Astrocyte of the spinal cord (primary cell): Measurements from ENCODE around the gene TOM1L2.

ENCODE experiments used
- DNase-seq: peaks from one replicate; pipeline ENCODE4 v3.0.0; 2011; ENCODE audit warnings: low read depth, low spot score
- H3K4me3 ChIP-seq: 2 replicates; pipeline ENCODE4 v1.5.1; 2011; ENCODE audit warnings: low read depth, mild to moderate bottlenecking, low read length, moderate library complexity
- CTCF ChIP-seq: IDR thresholded peaks from 2 replicates; pipeline ENCODE4 v1.5.1; 2012; ENCODE audit warnings: low read depth, mild to moderate bottlenecking, low read length, inconsistent platforms
- in situ Hi-C: cut with HindIII; loops from 2 replicates; pipeline ENCODE4 v1.10.0; 2017; ENCODE audit warnings: low sequenced_read_pairs

TOM1L2 gene

GRCh38 chr17:17857496-17857895 lies 114.7 kb downstream of the TOM1L2 start:
- in situ Hi-C loops = no loop called here
- DNase-seq = no peak
- no peak overlapping the region for H3K4me3 ChIP-seq
- TF ChIP-seq CTCF = no peak

- no peak for DNase-seq
- TF ChIP-seq CTCF = no peak
- H3K4me3 ChIP-seq = no peak overlapping the region
- in situ Hi-C loops = no loop called here
Observed at GRCh38 chr17:17856386-17856785, 115.8 kb downstream of the TOM1L2 start.

DNA sequence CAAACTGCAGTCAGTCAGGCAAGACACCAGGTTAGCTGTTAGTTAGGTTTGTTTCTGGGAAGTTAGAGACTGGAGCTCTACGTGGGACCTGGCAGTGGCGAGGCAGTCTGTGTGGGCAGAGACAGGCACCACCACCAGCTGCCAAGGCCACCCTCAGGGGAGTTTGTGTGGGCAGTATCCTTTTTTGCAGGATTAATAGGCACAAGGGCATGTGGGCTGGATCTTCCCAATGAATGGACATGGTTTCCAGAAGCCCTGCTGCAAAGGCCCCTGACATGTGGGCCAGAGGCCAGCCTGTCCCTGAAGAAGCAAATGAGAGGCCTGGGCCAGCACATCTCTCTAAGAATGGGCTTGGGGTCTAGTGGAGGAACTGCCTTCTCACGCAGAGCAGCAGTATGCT lies 116.2 kb downstream of the TOM1L2 start:
- in situ Hi-C loops = no loop called here
- DNase-seq = no peak
- TF ChIP-seq CTCF = no peak
- H3K4me3 ChIP-seq = no peak overlapping the region

GRCh38 chr17:17853811-17854447 lies 118.3 kb downstream of the TOM1L2 start:
- in situ Hi-C loops = no loop called here
- no peak overlapping the region for H3K4me3 ChIP-seq
- DNase-seq = no peak
- TF ChIP-seq CTCF = no peak

DNA sequence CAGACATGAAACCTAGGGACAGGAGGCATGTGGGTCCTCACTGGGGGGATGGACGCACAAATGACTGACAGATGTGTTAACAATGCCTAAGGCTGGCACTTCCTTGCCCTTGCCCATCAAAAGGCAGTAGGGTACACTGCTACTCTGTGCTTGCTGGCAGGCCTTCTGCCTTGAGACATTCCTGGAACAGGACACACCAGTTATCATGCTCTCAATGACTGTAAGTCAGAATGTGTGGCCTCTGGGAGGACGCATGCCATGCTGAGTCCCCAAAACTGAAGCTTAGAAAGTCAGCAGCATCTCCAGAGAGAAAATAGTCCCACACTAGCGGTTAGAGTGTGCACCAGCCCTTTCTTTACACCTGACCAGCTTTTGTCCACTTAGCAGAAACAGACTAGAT lies 119.3 kb downstream of the TOM1L2 start:
- DNase-seq = no peak

DNA sequence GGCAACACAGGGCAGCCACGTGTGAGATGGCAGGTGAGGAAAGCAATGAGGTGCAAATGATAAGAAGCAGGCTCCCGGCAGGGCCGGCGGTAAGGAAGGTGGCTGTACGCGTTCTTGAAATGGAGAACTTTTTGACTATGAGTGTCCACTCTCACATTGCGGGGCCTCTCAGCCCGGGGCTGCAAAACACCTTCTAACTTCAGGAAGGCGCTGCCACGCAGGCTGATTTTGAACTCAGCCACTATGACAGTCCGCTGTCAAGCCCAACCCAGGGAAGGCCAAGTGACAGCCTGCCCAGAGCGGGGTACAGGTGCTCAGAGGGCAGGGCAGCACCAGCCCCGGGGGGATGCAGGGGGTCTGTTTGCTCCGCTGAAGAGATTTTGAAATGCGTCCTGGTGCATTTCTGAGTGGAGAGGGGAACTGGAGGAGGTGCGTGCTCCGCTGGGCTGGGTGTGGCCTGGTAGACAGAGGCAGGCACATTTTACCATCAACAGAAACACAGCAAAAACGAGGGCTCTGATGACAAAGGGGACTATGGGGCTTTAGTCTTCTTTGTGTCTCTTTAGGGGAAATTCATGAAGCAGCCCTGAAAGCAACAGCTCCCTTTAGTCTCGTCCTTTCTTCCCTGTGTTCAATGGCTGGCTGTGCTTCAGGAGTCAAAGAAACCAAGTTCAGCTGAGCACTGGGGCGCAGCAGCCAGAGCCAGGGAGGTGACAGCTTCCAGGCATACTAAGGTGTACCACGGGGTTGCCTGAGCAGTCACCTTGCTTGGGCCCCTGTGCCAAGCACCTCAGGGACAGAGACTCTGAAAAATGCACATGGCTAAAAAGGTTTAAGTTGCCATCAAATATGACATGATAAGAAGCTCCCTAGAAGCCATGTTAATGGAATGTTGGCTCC lies 120.8 kb downstream of the TOM1L2 start:
- no peak for TF ChIP-seq CTCF
- no peak overlapping the region for H3K4me3 ChIP-seq
- in situ Hi-C loops = no loop called here
- no peak for DNase-seq

More for the DNA sequence above, 119.3 kb downstream of the TOM1L2 start:
- H3K4me3 ChIP-seq = no peak overlapping the region
- TF ChIP-seq CTCF = no peak
- in situ Hi-C loops = no loop called here
